IMR-90 (cell line): ENCODE results near the gene HSPD1. TPM values are rescaled to one million over a fixed set of nuclear protein-coding genes. Genes with fewer than 3 reads are reported as not detected.

Source experiments
- ATAC-seq: fragments of 200-7000 bp; cut with Tn5 transposase; 2 replicates; pipeline ENCODE4 v1.9.1; 2020; ENCODE audit warnings: low read depth, mild to moderate bottlenecking, moderate library complexity
- BruUV-seq: library from RNA; stranded (reverse); fragments of 400-500 nt; replicated peaks from 2 replicates; lab custom pipeline; 2021; lab: Mats Ljungman, UMichigan
- CTCF ChIA-PET: fragments of 300-600 bp; formaldehyde crosslinking; extraction: SDS; loops from one replicate; lab custom pipeline; 2021; ENCODE audit warnings: antibody characterized with exemption; lab: Yijun Ruan, JAX
- POLR2A ChIA-PET: fragments of 300-600 bp; sonication (Branson Sonifier 250); formaldehyde crosslinking; loops from one replicate; lab custom pipeline; 2022; ENCODE audit warnings: antibody characterized with exemption; ENCODE audit not compliant: unreplicated experiment; lab: Charles Lee
- DNase-seq: peaks from one replicate; pipeline ENCODE4 v3.0.0; 2013
- H2AFZ ChIP-seq: replicated peaks from 2 replicates; pipeline ENCODE3; 2013; ENCODE audit warnings: low read length, mild to moderate bottlenecking; ENCODE audit not compliant: poor library complexity
- H2AK5ac ChIP-seq: 2 replicates; pipeline ENCODE4 v1.6.1; 2013; ENCODE audit warnings: low read depth, low read length, inconsistent platforms
- H2AK9ac ChIP-seq: replicated peaks from 2 replicates; pipeline ENCODE3; 2013; ENCODE audit warnings: mild to moderate bottlenecking, low read depth, low read length, moderate library complexity; ENCODE audit not compliant: poor library complexity
- H2BK120ac ChIP-seq: 2 replicates; pipeline ENCODE4 v1.6.1; 2013; ENCODE audit warnings: low read depth, low read length, inconsistent platforms
- H2BK15ac ChIP-seq: 3 replicates; pipeline ENCODE4 v1.6.1; 2013; ENCODE audit warnings: low read depth, low read length, inconsistent platforms
- H2BK20ac ChIP-seq: 2 replicates; pipeline ENCODE4 v1.6.1; 2013; ENCODE audit warnings: low read depth, mild to moderate bottlenecking, inconsistent platforms, low read length, moderate library complexity
- H2BK5ac ChIP-seq: 2 replicates; pipeline ENCODE4 v1.6.1; 2013; ENCODE audit warnings: mild to moderate bottlenecking, low read depth, low read length, inconsistent platforms; ENCODE audit not compliant: poor library complexity, severe bottlenecking
- H3K14ac ChIP-seq: replicated peaks from 2 replicates; pipeline ENCODE4 v1.6.1; 2013; ENCODE audit warnings: low read depth, low read length, inconsistent platforms
- H3K18ac ChIP-seq: 2 replicates; pipeline ENCODE4 v1.6.1; 2013; ENCODE audit warnings: low read depth, low read length, control low read depth
- H3K23ac ChIP-seq: 2 replicates; pipeline ENCODE4 v1.6.1; 2013; ENCODE audit warnings: low read depth, low read length, inconsistent platforms
- H3K27ac ChIP-seq: 2 replicates; pipeline ENCODE4 v1.5.1; 2013; ENCODE audit warnings: mild to moderate bottlenecking, control low read depth, low read length; ENCODE audit not compliant: insufficient read depth
- H3K27me3 ChIP-seq: 2 replicates; pipeline ENCODE4 v1.6.1; 2013; ENCODE audit warnings: low read length; ENCODE audit not compliant: control insufficient read depth, insufficient read depth
- H3K36me3 ChIP-seq: 2 replicates; pipeline ENCODE4 v1.6.1; 2013; ENCODE audit warnings: low read length, mixed read lengths; ENCODE audit not compliant: control insufficient read depth, insufficient read depth
- H3K4ac ChIP-seq: 2 replicates; pipeline ENCODE4 v1.6.1; 2013; ENCODE audit warnings: low read depth, low read length, inconsistent platforms
- H3K4me1 ChIP-seq: 2 replicates; pipeline ENCODE4 v1.6.1; 2013; ENCODE audit warnings: low read length, mixed read lengths; ENCODE audit not compliant: control insufficient read depth, insufficient read depth
- H3K4me2 ChIP-seq: 2 replicates; pipeline ENCODE4 v1.6.1; 2013; ENCODE audit warnings: low read depth, mild to moderate bottlenecking, control low read depth, low read length, moderate library complexity
- H3K4me3 ChIP-seq: 2 replicates; pipeline ENCODE4 v1.5.1; 2013; ENCODE audit warnings: low read depth, mild to moderate bottlenecking, control low read depth, low read length, moderate library complexity; ENCODE audit not compliant: insufficient read depth
- H3K56ac ChIP-seq: 2 replicates; pipeline ENCODE4 v1.6.1; 2013; ENCODE audit warnings: low read length, inconsistent platforms; ENCODE audit not compliant: insufficient read depth; ENCODE audit errors: extremely low read depth
- H3K79me1 ChIP-seq, 2 experiments: 2 replicates each; pipeline ENCODE4 v1.6.1; 2013; ENCODE audit warnings: low read length in 2 of 2, inconsistent platforms in 1 of 2, low read depth in 1 of 2
- H3K9ac ChIP-seq: 2 replicates; pipeline ENCODE4 v1.6.1; 2013; ENCODE audit warnings: low read depth, low read length, control low read depth
- H3K9me1 ChIP-seq: 2 replicates; pipeline ENCODE4 v1.6.1; 2013; ENCODE audit warnings: low read length, inconsistent platforms; ENCODE audit not compliant: insufficient read depth
- H3K9me3 ChIP-seq: 2 replicates; pipeline ENCODE4 v1.6.1; 2013; ENCODE audit warnings: low read length; ENCODE audit not compliant: control insufficient read depth, insufficient read depth
- H4K20me1 ChIP-seq: 2 replicates; pipeline ENCODE4 v1.6.1; 2013; ENCODE audit warnings: low read length, inconsistent platforms; ENCODE audit not compliant: insufficient read depth
- H4K5ac ChIP-seq: 2 replicates; pipeline ENCODE4 v1.6.1; 2013; ENCODE audit warnings: mild to moderate bottlenecking, low read depth, low read length, control low read depth
- H4K8ac ChIP-seq, 2 experiments: 2 replicates each; pipeline ENCODE4 v1.6.1; 2013; ENCODE audit warnings: low read depth in 2 of 2, low read length in 2 of 2, control low read depth in 1 of 2, inconsistent platforms in 1 of 2
- H4K91ac ChIP-seq: 2 replicates; pipeline ENCODE4 v1.6.1; 2013; ENCODE audit warnings: low read depth, low read length, inconsistent platforms; ENCODE audit not compliant: insufficient read depth
- BHLHE40 ChIP-seq: fragments of 150-350 bp; IDR thresholded peaks from 2 replicates; pipeline ENCODE4 v1.6.1; 2016; ENCODE audit warnings: mild to moderate bottlenecking, low read depth, low read length
- CEBPB ChIP-seq: IDR thresholded peaks from 2 replicates; pipeline ENCODE4 v1.6.1; 2012; ENCODE audit warnings: low read depth, low read length, improper control_type of control experiment
- FOS ChIP-seq: fragments of 150-350 bp; IDR thresholded peaks from 2 replicates; pipeline ENCODE4 v1.6.1; 2016; ENCODE audit warnings: low read depth, low read length
- MAZ ChIP-seq: IDR thresholded peaks from 2 replicates; pipeline ENCODE4 v1.6.1; 2012; ENCODE audit warnings: low read depth, mild to moderate bottlenecking, low read length, improper control_type of control experiment, moderate library complexity, borderline replicate concordance
- MXI1 ChIP-seq: IDR thresholded peaks from 2 replicates; pipeline ENCODE4 v1.6.1; 2012; ENCODE audit warnings: low read depth, mild to moderate bottlenecking, low read length, moderate library complexity, borderline replicate concordance
- NFE2L2 ChIP-seq: fragments of 150-350 bp; IDR thresholded peaks from 2 replicates; pipeline ENCODE4 v1.6.1; 2016; ENCODE audit warnings: low read depth, mild to moderate bottlenecking, low read length
- POLR2A ChIP-seq: IDR thresholded peaks from 2 replicates; pipeline ENCODE4 v1.6.1; 2012; ENCODE audit warnings: mild to moderate bottlenecking, low read depth, low read length
- RCOR1 ChIP-seq: IDR thresholded peaks from 2 replicates; pipeline ENCODE4 v1.6.1; 2012; ENCODE audit warnings: mild to moderate bottlenecking, low read length, improper control_type of control experiment; ENCODE audit not compliant: insufficient replicate concordance
- RFX5 ChIP-seq: IDR thresholded peaks from 2 replicates; pipeline ENCODE4 v1.8.0; 2012; ENCODE audit warnings: low read depth, mild to moderate bottlenecking, low read length, moderate library complexity
- SMC3 ChIP-seq: fragments of 150-350 bp; IDR thresholded peaks from 2 replicates; pipeline ENCODE4 v1.6.1; 2016; ENCODE audit warnings: low read depth, mild to moderate bottlenecking, antibody characterized with exemption, low read length, moderate library complexity
- WGBS, 2 experiments: methylation state at CpG; one replicate each; pipeline versions ENCODE4 v1.1.5 to v1.1.7; 2013; ENCODE audit warnings: missing lambda C conversion rate in 2 of 2; ENCODE audit not compliant: insufficient read length in 1 of 2; ENCODE audit errors: extremely low coverage in 2 of 2; 5-methylcytosine and 5-hydroxymethylcytosine counted together
- dilution Hi-C: fragments of 300-500 bp; cut with HindIII; formaldehyde crosslinking; loops from one replicate; pipeline ENCODE4 v1.14.3; 2018; ENCODE audit warnings: low sequenced_read_pairs; ENCODE audit not compliant: unreplicated experiment
- in situ Hi-C: fragments of 300-500 bp; cut with MboI; formaldehyde crosslinking; loops from 3 replicates; pipeline ENCODE4 v1.14.3; 2019; ENCODE audit warnings: low sequenced_read_pairs, inconsistent platforms, mixed read lengths
- intact Hi-C: fragments of 100-400 bp; cut with micrococcal nuclease; formaldehyde crosslinking; loops from 2 replicates; pipeline ENCODE4 v1.10.0; 2022
- polyA plus RNA-seq, 3 experiments: library from polyadenylated mRNA; depleted of rRNA; stranded (reverse); fragments of >200 nt; gene quantifications; 2 replicates each; pipeline ENCODE4 v1.2.3, GENCODE V29; 2012; ENCODE audit warnings: low replicate concordance in 1 of 3
- total RNA-seq: library from RNA; depleted of rRNA; stranded (reverse); fragments of >200 nt; gene quantifications from 2 replicates; pipeline ENCODE4 v1.2.3, GENCODE V29; 2012
- TF ChIP-seq, protein P1 (sequence below): conservative IDR thresholded peaks from 2 replicates; pipeline ENCODE4 v1.5.1; 2012; ENCODE audit warnings: mild to moderate bottlenecking, low read depth, low read length, improper control_type of control experiment
- TF ChIP-seq, protein P2 (sequence below): fragments of 150-350 bp; IDR thresholded peaks from 2 replicates; pipeline ENCODE4 v1.6.1; 2016; ENCODE audit warnings: low read depth, mild to moderate bottlenecking, low read length, moderate library complexity, borderline replicate concordance

The HSPD1 gene
- total and polyA plus RNA-seq, 2 of the 4 experiments (the other 2 are of a cell fraction): 171 TPM

DNA sequence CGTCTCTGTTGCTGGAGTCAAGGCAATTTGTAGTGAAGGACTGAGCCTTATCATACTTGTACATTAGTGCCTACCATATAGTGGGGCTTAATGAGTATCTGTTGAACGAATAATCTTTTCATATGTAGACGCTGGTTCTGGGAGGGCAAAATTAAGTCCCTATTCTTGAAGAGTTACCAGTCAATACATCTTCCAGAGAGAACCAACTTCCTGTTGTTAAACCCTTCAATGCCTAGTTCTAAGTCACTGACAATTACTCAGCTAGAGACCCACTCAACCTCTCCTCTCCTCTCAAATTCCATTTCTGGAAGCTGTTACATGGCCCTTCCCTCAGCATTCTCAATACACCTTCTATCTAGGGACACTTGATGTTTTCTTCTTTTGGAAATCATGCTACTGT lies 15.1 kb upstream of the HSPD1 start (continued):
- TF ChIP-seq MXI1: no peak

DNA sequence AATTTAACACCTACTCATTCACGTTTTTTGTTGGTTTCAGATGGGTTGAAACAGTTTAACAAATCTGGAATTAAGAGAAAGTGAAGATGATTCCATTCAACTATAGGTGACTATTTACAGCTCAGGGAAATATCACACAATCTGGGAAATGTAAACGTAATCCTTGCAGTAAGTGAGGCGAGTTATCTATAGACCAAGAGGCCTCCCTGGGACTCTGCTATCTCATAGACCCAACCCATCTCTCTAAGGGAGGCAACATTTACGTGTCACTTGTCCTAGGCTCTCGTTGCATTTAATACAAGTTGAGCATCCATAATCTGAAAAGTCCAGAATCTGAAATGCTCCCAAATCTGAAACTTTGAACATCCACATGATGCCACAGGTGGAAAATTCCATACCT lies 14.3 kb upstream of the HSPD1 start:
- no peak overlapping the region for H4K91ac ChIP-seq
- no peaks in the 10 kb centered on the region for H3K9me3 ChIP-seq
- ATAC-seq (no peak), DNase-seq (no peak)
- no peaks in the 10 kb centered on the region for H3K27me3 ChIP-seq
- H2AK5ac ChIP-seq: no peak overlapping the region
- ChIA-PET POLR2A (no interaction called here), CTCF (no interaction called here)
- BruUV-seq: no TSS peak
- TF ChIP-seq MAZ (no peak), RFX5 (no peak), BHLHE40 (no peak), POLR2A (no peak), RCOR1 (no peak), NFE2L2 (no peak), FOS (no peak), SMC3 (no peak), CEBPB (no peak), MXI1 (no peak)
- TF ChIP-seq, protein P1, sequence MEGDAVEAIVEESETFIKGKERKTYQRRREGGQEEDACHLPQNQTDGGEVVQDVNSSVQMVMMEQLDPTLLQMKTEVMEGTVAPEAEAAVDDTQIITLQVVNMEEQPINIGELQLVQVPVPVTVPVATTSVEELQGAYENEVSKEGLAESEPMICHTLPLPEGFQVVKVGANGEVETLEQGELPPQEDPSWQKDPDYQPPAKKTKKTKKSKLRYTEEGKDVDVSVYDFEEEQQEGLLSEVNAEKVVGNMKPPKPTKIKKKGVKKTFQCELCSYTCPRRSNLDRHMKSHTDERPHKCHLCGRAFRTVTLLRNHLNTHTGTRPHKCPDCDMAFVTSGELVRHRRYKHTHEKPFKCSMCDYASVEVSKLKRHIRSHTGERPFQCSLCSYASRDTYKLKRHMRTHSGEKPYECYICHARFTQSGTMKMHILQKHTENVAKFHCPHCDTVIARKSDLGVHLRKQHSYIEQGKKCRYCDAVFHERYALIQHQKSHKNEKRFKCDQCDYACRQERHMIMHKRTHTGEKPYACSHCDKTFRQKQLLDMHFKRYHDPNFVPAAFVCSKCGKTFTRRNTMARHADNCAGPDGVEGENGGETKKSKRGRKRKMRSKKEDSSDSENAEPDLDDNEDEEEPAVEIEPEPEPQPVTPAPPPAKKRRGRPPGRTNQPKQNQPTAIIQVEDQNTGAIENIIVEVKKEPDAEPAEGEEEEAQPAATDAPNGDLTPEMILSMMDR: no peak
- TF ChIP-seq, protein P2, sequence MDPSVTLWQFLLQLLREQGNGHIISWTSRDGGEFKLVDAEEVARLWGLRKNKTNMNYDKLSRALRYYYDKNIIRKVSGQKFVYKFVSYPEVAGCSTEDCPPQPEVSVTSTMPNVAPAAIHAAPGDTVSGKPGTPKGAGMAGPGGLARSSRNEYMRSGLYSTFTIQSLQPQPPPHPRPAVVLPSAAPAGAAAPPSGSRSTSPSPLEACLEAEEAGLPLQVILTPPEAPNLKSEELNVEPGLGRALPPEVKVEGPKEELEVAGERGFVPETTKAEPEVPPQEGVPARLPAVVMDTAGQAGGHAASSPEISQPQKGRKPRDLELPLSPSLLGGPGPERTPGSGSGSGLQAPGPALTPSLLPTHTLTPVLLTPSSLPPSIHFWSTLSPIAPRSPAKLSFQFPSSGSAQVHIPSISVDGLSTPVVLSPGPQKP: no peak
- 0 out of 4 replicates have a peak, but pooled peaks cover 0 to 8% of the 10 kb centered on the region in 2 experiments for H3K79me1 ChIP-seq
- H3K18ac ChIP-seq: no peak overlapping the region
- WGBS, 2 experiments: 100% methylated on average over 2 of the region's 5 CpGs; no CpG with 5 or more reads in 1 of the 2 experiments
- dilution Hi-C loops (no loop called here), in situ Hi-C loops (loop anchor here (10.0 kb wide), 1 partner anchor 191 kb away; the partner anchor contains the start of gene MARS2), intact Hi-C loops (no loop called here)
- H2BK20ac ChIP-seq: no peak overlapping the region
- no peak overlapping the region for H4K8ac ChIP-seq
- peaks cover 4% of the 10 kb centered on the region; the same call in 1 of the 2 replicates for H3K4me1 ChIP-seq
- H3K23ac ChIP-seq: no peak overlapping the region
- H2BK5ac ChIP-seq: no peak overlapping the region
- H2BK120ac ChIP-seq: no peak overlapping the region
- H3K4ac ChIP-seq: no peak overlapping the region
- no peak overlapping the region for H3K4me3 ChIP-seq
- H2AK9ac ChIP-seq: no peak overlapping the region
- no peak overlapping the region for H3K27ac ChIP-seq
- H3K9ac ChIP-seq: no peak overlapping the region
- H3K36me3 ChIP-seq: no peaks in the 10 kb centered on the region
- no peak overlapping the region for H3K14ac ChIP-seq
- no peaks in the 10 kb centered on the region for H4K20me1 ChIP-seq
- H2BK15ac ChIP-seq: no peak overlapping the region
- no peak overlapping the region for H3K56ac ChIP-seq
- no peak overlapping the region for H3K4me2 ChIP-seq
- no peak overlapping the region for H2AFZ ChIP-seq
- H3K9me1 ChIP-seq: 0 out of 2 replicates have a peak, but pooled peaks cover 3% of the 10 kb centered on the region
- no peak overlapping the region for H4K5ac ChIP-seq
